NCI-H774 (cell line): ENCODE measurements around the gene NANOS3.

Experiments
- DNase-seq: peaks from one replicate; lab custom pipeline; 2025; lab: John Stamatoyannopoulos, UW

The NANOS3 gene

GRCh38 chr19:13885826-13886365 lies 9.0 kb downstream of the NANOS3 start:
- no peak for DNase-seq

- DNase-seq: no peak
Measured at GRCh38 chr19:13887018-13887436, 10.1 kb downstream of the NANOS3 start.

DNA sequence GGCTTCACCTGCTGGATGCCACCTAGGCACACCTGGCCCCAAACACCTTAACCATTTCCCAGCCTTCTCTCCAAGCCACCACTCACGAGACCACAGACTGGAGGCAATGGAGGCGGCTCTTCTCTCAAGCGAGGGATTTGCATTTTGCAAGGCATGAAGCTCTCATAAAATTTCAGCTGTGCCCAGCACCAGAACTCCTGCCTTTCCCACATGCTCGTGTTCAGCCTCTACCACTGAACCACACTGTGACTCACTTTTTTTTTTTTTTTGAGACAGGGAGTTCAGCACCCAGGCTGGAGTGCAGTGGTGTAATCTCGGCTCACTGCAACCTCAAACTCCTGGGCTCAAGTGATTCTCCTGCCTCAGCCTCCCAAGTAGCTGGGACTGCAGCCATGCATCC lies 10.6 kb downstream of the NANOS3 start:
- DNase-seq: no peak

GRCh38 chr19:13888281-13888680 lies 11.3 kb downstream of the NANOS3 start:
- DNase-seq: no peak

DNA sequence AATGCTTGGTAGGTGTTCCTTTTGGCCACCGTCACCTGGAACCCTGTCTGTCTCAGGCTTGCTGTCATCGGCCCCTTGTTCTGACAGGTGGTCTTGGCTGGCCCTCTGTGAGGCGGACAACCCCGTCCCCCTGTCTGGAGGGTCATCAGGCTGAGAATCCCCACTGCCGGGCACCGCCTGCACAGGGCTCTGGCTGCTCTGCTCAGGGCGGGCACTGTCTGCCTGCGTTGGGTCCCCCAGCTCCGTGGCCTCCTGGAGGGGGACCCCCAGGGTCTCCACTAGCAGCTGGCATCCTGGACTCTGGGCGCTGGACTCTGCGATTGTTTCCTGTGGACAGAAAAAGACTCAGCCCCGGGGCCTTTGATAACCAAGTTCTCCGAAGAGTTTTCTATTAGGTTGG lies 13.2 kb downstream of the NANOS3 start:
- no peak for DNase-seq

DNA sequence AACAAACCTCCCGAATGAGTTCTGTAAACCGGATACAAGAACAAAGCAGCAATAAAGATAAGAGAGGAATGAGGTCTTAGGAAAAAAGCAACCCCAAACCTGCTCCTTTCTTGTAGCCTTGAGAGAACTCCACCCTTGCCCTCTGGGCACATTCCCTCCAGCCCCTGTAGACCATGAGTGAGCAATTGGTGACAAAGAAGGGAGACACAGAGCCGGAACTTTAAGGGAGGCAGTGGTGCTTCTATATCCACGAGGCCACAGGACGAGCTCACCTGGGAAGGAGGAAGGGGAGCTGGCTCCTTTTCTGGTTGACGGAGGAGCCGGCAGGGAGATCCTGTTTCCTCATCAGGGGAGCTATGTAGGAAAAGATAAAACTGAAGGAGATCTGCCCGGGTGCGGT lies 15.9 kb downstream of the NANOS3 start:
- no peak for DNase-seq

GRCh38 chr19:13894552-13894951 lies 17.6 kb downstream of the NANOS3 start:
- no peak for DNase-seq

- no peak for DNase-seq
Measured at GRCh38 chr19:13896227-13896626, 19.3 kb downstream of the NANOS3 start.

DNA sequence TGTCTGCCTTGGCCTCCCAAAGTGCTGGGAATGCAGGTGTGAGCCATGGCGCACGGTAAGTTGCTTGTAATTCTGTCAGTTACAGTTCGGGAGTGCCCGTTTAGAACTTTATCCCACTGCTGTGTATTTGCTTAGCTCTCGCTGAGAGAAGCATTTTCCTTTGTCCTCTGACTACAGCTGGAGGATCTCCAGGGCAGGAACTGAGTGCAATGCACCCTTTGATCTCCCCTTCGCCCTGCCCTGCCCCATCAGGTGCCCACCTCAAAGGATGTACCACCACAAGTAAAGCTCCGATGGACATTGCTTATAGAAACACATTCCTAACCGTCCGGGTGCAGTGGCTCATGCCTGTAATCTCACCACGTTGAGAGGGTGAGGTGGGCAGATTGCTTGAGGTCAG lies 22.5 kb downstream of the NANOS3 start:
- no peak for DNase-seq

GRCh38 chr19:13899912-13900584 lies 23.1 kb downstream of the NANOS3 start:
- DNase-seq: no peak

- DNase-seq: no peak
Measured at GRCh38 chr19:13902993-13903555, 26.1 kb downstream of the NANOS3 start.

GRCh38 chr19:13905634-13906520 lies 28.9 kb downstream of the NANOS3 start, which contains the start of the genes BRME1 and CC2D1A:
BRME1 (minus strand) TSS chr19:13906117; CDS start chr19:13904892, 1,225 bp downstream.
CC2D1A (plus strand) TSS chr19:13906201; CDS start chr19:13906442, 241 bp downstream.
- peak; percentile 88 for DNase-seq

GRCh38 chr19:13906521-13906904 lies 29.6 kb downstream of the NANOS3 start:
- DNase-seq: no peak

GRCh38 chr19:13906910-13907309 lies 30.0 kb downstream of the NANOS3 start:
- no peak for DNase-seq

DNA sequence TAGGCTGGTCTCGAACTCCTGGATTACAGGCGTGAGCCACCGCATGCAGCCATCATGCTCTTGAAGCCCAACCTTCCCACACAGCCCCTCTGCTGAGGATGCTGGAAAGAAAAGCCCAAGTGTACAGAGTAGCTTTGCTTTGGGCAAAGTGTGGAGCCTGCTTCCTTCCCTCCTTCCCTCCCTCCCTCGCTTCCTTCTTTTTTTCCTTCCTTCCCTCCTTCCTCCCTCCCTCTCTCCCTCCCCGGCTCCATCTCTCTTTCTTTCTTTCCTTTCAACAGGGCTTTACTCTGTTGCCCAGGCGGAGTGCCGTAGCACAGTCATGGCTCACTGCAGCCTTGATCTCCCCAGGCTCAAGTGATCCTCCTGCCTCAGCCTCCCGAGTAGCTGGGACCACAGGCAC lies 31.7 kb downstream of the NANOS3 start:
- no peak for DNase-seq

GRCh38 chr19:13909430-13909829 lies 32.5 kb downstream of the NANOS3 start:
- DNase-seq: no peak

DNA sequence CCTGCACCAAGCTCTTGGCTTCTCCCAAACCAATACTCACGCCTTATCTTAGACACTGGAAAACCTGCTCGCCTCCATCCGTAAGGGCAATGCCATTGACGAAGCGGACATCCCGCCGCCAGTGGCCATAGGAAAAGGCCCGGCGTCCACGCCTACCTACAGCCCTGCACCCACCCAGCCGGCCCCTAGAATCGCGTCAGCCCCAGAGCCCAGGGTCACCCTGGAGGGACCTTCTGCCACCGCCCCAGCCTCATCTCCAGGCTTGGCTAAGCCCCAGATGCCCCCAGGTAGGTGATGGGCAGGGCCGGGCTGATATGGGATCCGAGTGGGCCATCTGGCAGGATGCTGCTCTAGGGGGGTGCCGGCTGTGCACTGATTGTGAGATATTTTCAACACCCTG lies 36.4 kb downstream of the NANOS3 start:
- no peak for DNase-seq

GRCh38 chr19:13914777-13915176 lies 37.8 kb downstream of the NANOS3 start:
- no peak for DNase-seq

DNA sequence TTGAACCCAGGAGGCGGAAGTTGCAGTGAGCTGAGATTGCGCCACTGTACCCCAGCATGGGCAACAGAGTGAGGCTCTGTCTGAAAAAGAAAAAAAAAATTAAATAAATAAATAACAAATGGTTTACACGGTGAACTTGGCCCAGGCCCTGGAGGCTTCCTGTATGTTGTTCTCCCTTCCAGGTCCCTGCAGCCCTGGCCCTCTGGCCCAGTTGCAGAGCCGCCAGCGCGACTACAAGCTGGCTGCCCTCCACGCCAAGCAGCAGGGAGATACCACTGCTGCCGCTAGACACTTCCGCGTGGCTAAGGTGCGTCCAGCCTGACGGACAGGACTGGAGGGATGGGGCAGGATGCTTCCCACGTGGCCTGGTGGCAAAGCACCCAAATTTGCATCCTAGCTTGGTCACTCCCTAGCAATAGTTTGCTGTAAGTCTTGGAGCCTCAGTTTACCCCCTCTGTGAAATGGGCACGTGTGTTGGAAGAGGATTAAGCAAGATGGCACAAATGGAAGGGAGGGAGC lies 41.0 kb downstream of the NANOS3 start:
- no peak for DNase-seq

DNA sequence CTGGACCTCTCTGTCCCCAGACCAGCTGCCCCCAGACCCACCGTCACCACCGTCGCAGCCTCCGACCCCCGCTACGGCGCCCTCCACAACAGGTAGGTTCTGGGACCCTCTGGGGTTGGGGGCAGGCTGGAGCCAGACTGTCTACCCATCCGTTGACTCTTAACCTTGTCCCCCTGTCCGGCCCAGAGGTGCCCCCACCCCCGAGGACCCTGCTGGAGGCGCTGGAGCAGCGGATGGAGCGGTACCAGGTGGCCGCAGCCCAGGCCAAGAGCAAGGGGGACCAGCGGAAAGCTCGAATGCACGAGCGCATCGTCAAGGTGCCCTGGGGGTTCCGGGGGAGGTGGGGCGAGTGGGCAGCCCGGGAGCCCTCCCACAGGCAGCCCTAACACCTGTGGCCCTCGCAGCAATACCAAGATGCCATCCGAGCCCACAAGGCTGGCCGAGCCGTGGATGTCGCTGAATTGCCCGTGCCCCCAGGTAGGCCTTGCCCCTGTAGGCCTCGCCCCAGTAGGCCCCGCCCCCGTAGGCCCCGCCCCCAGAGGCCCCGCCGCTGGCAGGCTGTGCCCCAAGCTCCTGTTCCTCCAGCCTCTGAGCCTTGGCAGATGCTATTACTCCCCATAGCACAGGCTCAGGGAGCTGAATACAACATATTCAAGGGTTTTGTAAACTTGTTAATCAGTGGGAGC lies 41.9 kb downstream of the NANOS3 start:
- no peak for DNase-seq

- DNase-seq: no peak
Measured at GRCh38 chr19:13920524-13920923, 43.6 kb downstream of the NANOS3 start.
